Thyroid gland (tissue), 4 donors: Measurements from ENCODE around the gene KRT85. TPM values are rescaled to one million over a fixed set of nuclear protein-coding genes. Genes with fewer than 3 reads are reported as not detected.

Experiments
- DNase-seq, 2 donors: peaks; one replicate each; pipeline ENCODE4 v3.0.0-alpha.2; 2019
- H3K27ac ChIP-seq, 3 donors: fragments of 200-600 bp; sonication (generic); 1 replicate in 2 of 3; 2 replicates in 1 of 3; pipeline ENCODE4 v1.5.1; 2016 to 2019; ENCODE audit warnings: mild to moderate bottlenecking in 1 of 3, moderate library complexity in 1 of 3
- H3K27me3 ChIP-seq: fragments of 200-600 bp; sonication (generic); one replicate; pipeline ENCODE4 v1.5.1; 2019
- H3K36me3 ChIP-seq, 2 donors: fragments of 200-600 bp; sonication (generic); one replicate each; pipeline ENCODE4 v1.5.1; 2016 to 2019
- H3K4me1 ChIP-seq, 2 donors: fragments of 200-600 bp; sonication (generic); one replicate each; pipeline ENCODE4 v1.5.1; 2017 to 2019
- H3K4me3 ChIP-seq, 3 donors: fragments of 200-600 bp; sonication (generic); replicated peaks in 1 of 3; 1 replicate in 2 of 3; 2 replicates in 1 of 3; pipeline ENCODE4 v1.5.1; 2016; ENCODE audit warnings: mild to moderate bottlenecking in 1 of 3
- H3K9me3 ChIP-seq: fragments of 200-600 bp; sonication (generic); one replicate; pipeline ENCODE4 v1.5.1; 2017
- CTCF ChIP-seq, 6 experiments: fragments of 200-600 bp in 3 of 6; fragments of 450-650 bp in 3 of 6; sonication (generic) in 3 of 6; IDR thresholded peaks; one replicate each; pipeline ENCODE4 v1.5.1; 2016 to 2019; ENCODE audit warnings: antibody characterized with exemption in 6 of 6, mild to moderate bottlenecking in 2 of 6, inconsistent platforms in 1 of 6, moderate library complexity in 1 of 6
- POLR2A ChIP-seq, 2 donors: fragments of 450-650 bp; IDR thresholded peaks; one replicate each; pipeline ENCODE4 v1.6.1; 2017; ENCODE audit warnings: antibody characterized with exemption in 2 of 2, mild to moderate bottlenecking in 2 of 2, moderate library complexity in 1 of 2
- WGBS, 2 donors: methylation state at CpG; one replicate each; pipeline ENCODE4 v1.1.5; 2017; 5-methylcytosine and 5-hydroxymethylcytosine counted together
- intact Hi-C: fragments of 100-400 bp; cut with DNase I; formaldehyde crosslinking; loops from one replicate; pipeline ENCODE4 v1.15.1; 2023
- total RNA-seq, 4 donors: library from RNA; depleted of rRNA; stranded (reverse); fragments of >200 nt; gene quantifications; one replicate each; pipeline ENCODE4 v1.2.3, GENCODE V29; 2016

KRT85 gene
- total RNA-seq, 4 donors from 2014 or later, result not detected

DNA sequence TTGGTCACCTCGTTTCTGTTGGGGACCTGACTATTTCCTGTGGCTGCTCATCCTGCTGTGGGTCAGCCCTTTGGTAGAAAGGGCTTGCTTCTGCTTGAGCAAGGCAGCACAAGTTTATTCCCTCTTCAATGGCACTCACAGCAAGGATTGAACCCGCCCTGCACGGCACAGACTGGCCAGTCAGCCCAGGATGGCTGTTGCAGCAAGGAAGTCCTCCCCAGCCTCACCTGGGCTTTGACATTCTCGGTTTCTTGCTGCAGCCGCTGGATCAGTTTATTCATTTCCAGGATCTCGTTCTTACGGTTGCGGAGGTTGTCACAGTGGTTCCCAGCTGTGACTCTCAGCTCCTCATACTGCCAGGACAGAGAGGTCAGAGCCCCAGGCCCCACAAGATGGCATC is 29.4 kb upstream of the KRT85 start:
- TF ChIP-seq CTCF (IDR thresholded peaks at IDR 0.05) (no peak), POLR2A (IDR thresholded peaks at IDR 0.05) (no peak)
- H3K36me3 ChIP-seq, result no peaks in the 10 kb centered on the region
- intact Hi-C loops, result no loop called here
- H3K4me1 ChIP-seq, result peaks cover 0 to 2% of the 10 kb centered on the region in 2 donors
- DNase-seq, result no peak
- H3K27me3 ChIP-seq, result no peaks in the 10 kb centered on the region
- H3K4me3 ChIP-seq, result no peak overlapping the region
- WGBS, 2 donors, result 77 to 93% methylated on average over 8 of the region's 8 CpGs
- H3K27ac ChIP-seq, result no peak overlapping the region
- H3K9me3 ChIP-seq, result no peaks in the 10 kb centered on the region

- peak in 1 of 6 experiments; percentile 24 for TF ChIP-seq CTCF (IDR thresholded peaks at IDR 0.05)
- TF ChIP-seq POLR2A (IDR thresholded peaks at IDR 0.05), result no peak
- Histone ChIP-seq H3K27ac (no peak overlapping the region), H3K9me3 (no peaks in the 10 kb centered on the region), H3K27me3 (no peaks in the 10 kb centered on the region), H3K4me1 (peaks cover 0 to 6% of the 10 kb centered on the region in 2 donors), H3K36me3 (no peaks in the 10 kb centered on the region), H3K4me3 (no peak overlapping the region)
- 63 to 72% methylated on average over 17 to 20 of the region's 20 CpGs for WGBS, 2 donors
- no peak for DNase-seq
- intact Hi-C loops, result no loop called here
Measured at GRCh38 chr12:52395761-52396434, 28.6 kb upstream of the KRT85 start.

DNA sequence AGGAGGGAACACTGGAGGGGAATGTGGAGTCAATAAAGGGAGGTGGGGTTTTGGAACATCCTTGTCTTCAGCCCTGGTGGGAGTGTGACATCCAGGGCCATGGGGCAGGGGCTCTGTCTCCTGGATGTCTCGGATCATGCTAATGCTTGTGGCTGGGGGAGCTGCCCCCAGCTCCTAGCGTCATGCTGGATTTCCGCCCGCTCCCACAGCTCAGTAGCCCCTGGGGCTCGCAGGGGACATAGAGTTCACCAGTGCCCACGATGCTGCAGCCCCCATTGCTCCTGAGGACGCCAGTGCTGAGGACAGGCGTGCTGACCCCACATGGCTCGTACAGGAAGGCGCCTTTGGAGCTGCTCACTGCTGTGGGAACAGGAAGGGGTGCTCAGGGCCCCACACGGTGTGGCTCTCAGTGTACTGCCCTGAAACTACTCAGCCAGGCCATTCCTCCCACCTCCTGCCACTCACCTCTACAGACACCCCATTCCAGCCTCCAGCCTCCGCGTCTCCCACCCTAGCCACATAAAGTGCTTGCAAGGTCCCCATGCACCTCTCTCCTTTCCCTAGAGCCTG is 27.6 kb upstream of the KRT85 start:
- intact Hi-C loops, result no loop called here
- no peak overlapping the region for H3K27ac ChIP-seq
- no peaks in the 10 kb centered on the region for H3K27me3 ChIP-seq
- H3K36me3 ChIP-seq, result no peaks in the 10 kb centered on the region
- no peak overlapping the region for H3K4me3 ChIP-seq
- TF ChIP-seq POLR2A (IDR thresholded peaks at IDR 0.05) (no peak), CTCF (IDR thresholded peaks at IDR 0.05) (no peak)
- H3K4me1 ChIP-seq, result peaks cover 0 to 6% of the 10 kb centered on the region in 2 donors
- H3K9me3 ChIP-seq, result no peaks in the 10 kb centered on the region
- no peak for DNase-seq
- 78 to 88% methylated on average over 7 to 12 of the region's 13 CpGs for WGBS, 2 donors

- Histone ChIP-seq H3K9me3 (no peaks in the 10 kb centered on the region), H3K27ac (no peak overlapping the region), H3K4me1 (peaks cover 0 to 6% of the 10 kb centered on the region in 2 donors), H3K36me3 (no peaks in the 10 kb centered on the region), H3K4me3 (no peak overlapping the region), H3K27me3 (no peaks in the 10 kb centered on the region)
- no peak for TF ChIP-seq CTCF (IDR thresholded peaks at IDR 0.05)
- TF ChIP-seq POLR2A (IDR thresholded peaks at IDR 0.05), result no peak
- intact Hi-C loops, result no loop called here
- 97% methylated on average over 7 of the region's 7 CpGs for WGBS, 2 donors
- DNase-seq, result no peak
Measured at GRCh38 chr12:52392465-52393007, 25.3 kb upstream of the KRT85 start.

GRCh38 chr12:52391618-52392002 is 24.3 kb upstream of the KRT85 start:
- Histone ChIP-seq H3K4me1 (peaks cover 0 to 6% of the 10 kb centered on the region in 2 donors), H3K27me3 (no peaks in the 10 kb centered on the region), H3K9me3 (no peaks in the 10 kb centered on the region), H3K36me3 (no peaks in the 10 kb centered on the region), H3K27ac (no peak overlapping the region), H3K4me3 (no peak overlapping the region)
- TF ChIP-seq CTCF (IDR thresholded peaks at IDR 0.05) (no peak), POLR2A (IDR thresholded peaks at IDR 0.05) (no peak)
- intact Hi-C loops, result no loop called here
- DNase-seq, result peak; percentile 79 to 88
- WGBS, 2 donors, result 0 to 22% methylated on average over 1 to 3 of the region's 4 CpGs
